Loucy (cell line): ENCODE measurements around the gene RBMS3.

Source experiments
- CTCF ChIP-seq: fragments of 200-600 bp; sonication (generic); conservative IDR thresholded peaks from 2 replicates; pipeline ENCODE4 v1.5.1; 2014; ENCODE audit warnings: mild to moderate bottlenecking, antibody characterized with exemption, low read length
- EZH2phosphoT487 ChIP-seq: fragments of 200-600 bp; IDR thresholded peaks from 2 replicates; pipeline ENCODE4 v1.6.1; 2018; ENCODE audit warnings: antibody characterized with exemption, mild to moderate bottlenecking, moderate library complexity, borderline replicate concordance

DNA sequence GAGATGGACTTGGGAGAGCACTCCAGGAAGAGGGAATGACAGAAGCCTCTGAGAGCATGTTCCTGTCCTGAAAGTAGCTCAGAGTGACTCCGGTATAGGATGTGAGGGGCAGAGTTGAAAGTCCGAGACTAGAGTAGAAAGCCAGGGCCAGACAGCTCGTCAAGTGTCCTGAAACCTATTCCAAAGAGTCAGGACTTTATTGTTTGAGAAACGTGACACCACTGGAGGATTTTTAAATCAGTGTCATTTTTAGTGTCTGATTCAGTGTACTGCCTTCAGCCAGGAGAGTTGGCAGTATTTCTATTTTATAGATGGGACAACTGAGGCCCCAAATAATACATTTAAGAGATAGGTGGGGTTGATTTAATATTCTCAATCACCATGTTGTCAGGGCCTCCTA lies 1.6 kb upstream of the RBMS3 start:
- TF ChIP-seq CTCF: no peak
- no peak for TF ChIP-seq EZH2phosphoT487
